Measurements from ENCODE around the gene MKRN1. TPM values are rescaled to one million over a fixed set of nuclear protein-coding genes. Genes with fewer than 3 reads are reported as not detected.
"Not testable (repeated sequence)": the region's sequence is repeated elsewhere in the genome, so short reads cannot be mapped to it uniquely, and the experiment has no call there.

The MKRN1 gene
- total RNA-seq, 1 donor from 2014 or later: 95.7 TPM

DNA sequence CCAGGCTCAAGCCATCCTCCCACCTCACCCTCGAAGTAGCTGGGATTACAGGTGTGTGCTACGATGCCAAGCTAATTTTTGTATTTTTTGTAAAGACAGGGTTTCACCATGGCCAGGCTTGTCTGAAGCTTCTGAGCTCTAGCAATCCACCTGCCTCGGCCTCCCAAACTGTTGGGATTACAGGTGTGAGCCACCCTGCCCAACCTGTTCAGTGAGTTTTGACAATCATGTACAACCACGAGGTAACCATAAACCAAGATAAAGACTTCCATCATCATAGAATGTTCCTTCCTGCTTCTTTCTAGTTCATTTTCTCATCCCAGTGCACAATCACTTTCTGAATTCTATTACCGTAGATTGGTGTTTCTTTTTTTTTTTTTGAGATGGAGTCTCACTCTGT is 30.5 kb upstream of the MKRN1 start:
- Mint-ChIP-seq H3K36me3 (ENCODE audit: low read depth, unreplicated experiment) (no peaks in the 10 kb centered on the region), H3K27ac (ENCODE audit: unreplicated experiment) (no peak overlapping the region), H3K4me1 (ENCODE audit: low read depth, unreplicated experiment) (peaks cover 9% of the 10 kb centered on the region), H3K4me3 (ENCODE audit: unreplicated experiment) (no peak overlapping the region), H3K27me3 (ENCODE audit: low read depth, unreplicated experiment) (no peaks in the 10 kb centered on the region), H3K9me3 (ENCODE audit: unreplicated experiment) (peaks cover 2% of the 10 kb centered on the region)
- TF ChIP-seq EZH2 (IDR thresholded peaks at IDR 0.05; ENCODE audit: insufficient read depth, low read length): no peak
- TF ChIP-seq, protein P1, sequence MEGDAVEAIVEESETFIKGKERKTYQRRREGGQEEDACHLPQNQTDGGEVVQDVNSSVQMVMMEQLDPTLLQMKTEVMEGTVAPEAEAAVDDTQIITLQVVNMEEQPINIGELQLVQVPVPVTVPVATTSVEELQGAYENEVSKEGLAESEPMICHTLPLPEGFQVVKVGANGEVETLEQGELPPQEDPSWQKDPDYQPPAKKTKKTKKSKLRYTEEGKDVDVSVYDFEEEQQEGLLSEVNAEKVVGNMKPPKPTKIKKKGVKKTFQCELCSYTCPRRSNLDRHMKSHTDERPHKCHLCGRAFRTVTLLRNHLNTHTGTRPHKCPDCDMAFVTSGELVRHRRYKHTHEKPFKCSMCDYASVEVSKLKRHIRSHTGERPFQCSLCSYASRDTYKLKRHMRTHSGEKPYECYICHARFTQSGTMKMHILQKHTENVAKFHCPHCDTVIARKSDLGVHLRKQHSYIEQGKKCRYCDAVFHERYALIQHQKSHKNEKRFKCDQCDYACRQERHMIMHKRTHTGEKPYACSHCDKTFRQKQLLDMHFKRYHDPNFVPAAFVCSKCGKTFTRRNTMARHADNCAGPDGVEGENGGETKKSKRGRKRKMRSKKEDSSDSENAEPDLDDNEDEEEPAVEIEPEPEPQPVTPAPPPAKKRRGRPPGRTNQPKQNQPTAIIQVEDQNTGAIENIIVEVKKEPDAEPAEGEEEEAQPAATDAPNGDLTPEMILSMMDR (IDR thresholded peaks at IDR 0.05; ENCODE audit: insufficient read depth, low read depth, low read length): no peak
- no peak overlapping the region for H3K4me2 ChIP-seq (ENCODE audit: low read length)
- no peaks in the 10 kb centered on the region for H3K79me2 ChIP-seq (ENCODE audit: insufficient read depth, low read length)
- no peaks in the 10 kb centered on the region for H3K27me3 ChIP-seq (ENCODE audit: insufficient read depth, low read length)
- H3K9ac ChIP-seq (ENCODE audit: low read length): no peak overlapping the region
- H4K20me1 ChIP-seq (ENCODE audit: insufficient read depth, low read length): no peaks in the 10 kb centered on the region
- no peak overlapping the region for H2AFZ ChIP-seq (ENCODE audit: low read depth, low read length)
- H3K4me3 ChIP-seq (ENCODE audit: insufficient read depth, low read depth, low read length): no peak overlapping the region
- no peaks in the 10 kb centered on the region for H3K9me3 ChIP-seq (ENCODE audit: insufficient read depth, low read depth, low read length)
- FAIRE-seq (no peak), DNase-seq (ENCODE audit: low read depth) (no peak)
- no peak overlapping the region for H3K27ac ChIP-seq (ENCODE audit: low read depth, low read length)
- H3K4me1 ChIP-seq (ENCODE audit: insufficient read depth, low read length): peaks cover 8% of the 10 kb centered on the region
- no peaks in the 10 kb centered on the region for H3K36me3 ChIP-seq (ENCODE audit: insufficient read depth, low read length)

DNA sequence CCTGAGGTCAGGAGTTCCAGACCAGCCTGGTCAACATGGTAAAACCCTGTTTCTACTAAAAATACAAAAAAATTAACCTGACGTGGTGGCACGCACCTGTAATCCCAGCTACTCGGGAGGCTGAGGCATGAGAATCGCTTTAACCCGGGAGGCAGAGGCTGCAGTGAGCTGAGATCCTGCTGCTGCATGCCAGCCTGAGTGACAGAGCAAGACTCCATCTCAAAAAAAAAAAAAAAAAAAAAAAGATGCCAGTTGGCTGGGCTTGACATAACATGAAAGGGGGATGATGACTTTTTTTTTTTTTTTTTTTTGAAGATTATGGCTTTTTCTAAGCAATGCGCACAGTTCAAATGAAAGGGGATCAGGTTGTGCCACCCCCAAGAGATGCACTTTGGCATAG is 28.3 kb upstream of the MKRN1 start:
- H3K36me3 Mint-ChIP-seq (ENCODE audit: low read depth, unreplicated experiment); H3K4me3 ChIP-seq (ENCODE audit: insufficient read depth, low read depth, low read length); H3K4me1 Mint-ChIP-seq (ENCODE audit: low read depth, unreplicated experiment); H3K4me1 ChIP-seq (ENCODE audit: insufficient read depth, low read length); H3K9me3 ChIP-seq (ENCODE audit: insufficient read depth, low read depth, low read length); H3K4me3 Mint-ChIP-seq (ENCODE audit: unreplicated experiment); H2AFZ ChIP-seq (ENCODE audit: low read depth, low read length); H3K9me3 Mint-ChIP-seq (ENCODE audit: unreplicated experiment); H3K27ac Mint-ChIP-seq (ENCODE audit: unreplicated experiment); H3K4me2 ChIP-seq (ENCODE audit: low read length); H3K9ac ChIP-seq (ENCODE audit: low read length); H3K27me3 Mint-ChIP-seq (ENCODE audit: low read depth, unreplicated experiment); DNase-seq (ENCODE audit: low read depth); FAIRE-seq; H3K27me3 ChIP-seq (ENCODE audit: insufficient read depth, low read length); H3K27ac ChIP-seq (ENCODE audit: low read depth, low read length); H3K79me2 ChIP-seq (ENCODE audit: insufficient read depth, low read length); H3K36me3 ChIP-seq (ENCODE audit: insufficient read depth, low read length); H4K20me1 ChIP-seq (ENCODE audit: insufficient read depth, low read length): not testable (repeated sequence)

DNA sequence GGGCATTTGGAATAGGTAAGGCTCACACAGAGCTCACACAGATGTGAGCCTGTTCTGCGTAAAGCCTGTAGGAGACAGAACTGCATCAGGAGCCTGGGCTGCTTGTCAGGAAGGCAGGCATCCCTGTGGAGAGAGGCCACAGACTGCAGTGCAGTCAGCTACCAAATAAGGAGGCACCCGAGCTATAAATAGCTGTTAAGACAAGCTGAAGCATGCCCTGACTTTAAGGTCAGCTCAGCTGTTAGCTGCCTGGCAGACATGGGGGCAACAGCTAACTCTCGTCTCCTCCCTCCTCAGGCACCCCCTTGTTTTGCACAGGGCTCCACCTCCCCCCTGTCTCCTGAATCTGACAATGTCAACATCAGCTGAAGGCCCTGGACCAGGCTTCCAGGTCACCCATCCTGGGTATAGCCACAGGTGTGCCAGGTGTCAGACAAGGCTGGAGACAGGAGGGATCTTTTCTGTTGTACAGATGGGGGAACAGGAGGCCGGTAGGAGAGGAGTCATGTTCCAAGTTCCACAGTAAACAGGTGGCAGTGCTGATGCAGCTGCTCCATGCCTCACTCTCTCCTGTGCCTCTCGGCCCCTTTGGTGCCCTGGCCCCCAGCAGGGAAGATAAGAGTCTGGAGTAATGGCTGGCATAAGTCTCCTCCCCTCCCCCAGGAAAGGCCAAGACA is 27.6 kb upstream of the MKRN1 start:
- H4K20me1 ChIP-seq (ENCODE audit: insufficient read depth, low read length): no peaks in the 10 kb centered on the region
- H3K36me3 ChIP-seq (ENCODE audit: insufficient read depth, low read length): no peaks in the 10 kb centered on the region
- Mint-ChIP-seq H3K4me3 (ENCODE audit: unreplicated experiment) (no peak overlapping the region), H3K27ac (ENCODE audit: unreplicated experiment) (peak overlapping the region; percentile 85), H3K9me3 (ENCODE audit: unreplicated experiment) (peaks cover under 1% of the 10 kb centered on the region), H3K4me1 (ENCODE audit: low read depth, unreplicated experiment) (peaks cover 6% of the 10 kb centered on the region), H3K36me3 (ENCODE audit: low read depth, unreplicated experiment) (no peaks in the 10 kb centered on the region), H3K27me3 (ENCODE audit: low read depth, unreplicated experiment) (no peaks in the 10 kb centered on the region)
- FAIRE-seq (no peak), DNase-seq (ENCODE audit: low read depth) (peak; percentile 42)
- H3K4me1 ChIP-seq (ENCODE audit: insufficient read depth, low read length): peaks cover 8% of the 10 kb centered on the region
- no peak overlapping the region for H3K9ac ChIP-seq (ENCODE audit: low read length)
- H3K9me3 ChIP-seq (ENCODE audit: insufficient read depth, low read depth, low read length): no peaks in the 10 kb centered on the region
- H3K4me2 ChIP-seq (ENCODE audit: low read length): peak overlapping the region; percentile 64
- H3K79me2 ChIP-seq (ENCODE audit: insufficient read depth, low read length): no peaks in the 10 kb centered on the region
- no peak overlapping the region for H3K27ac ChIP-seq (ENCODE audit: low read depth, low read length)
- no peaks in the 10 kb centered on the region for H3K27me3 ChIP-seq (ENCODE audit: insufficient read depth, low read length)
- no peak overlapping the region for H3K4me3 ChIP-seq (ENCODE audit: insufficient read depth, low read depth, low read length)
- H2AFZ ChIP-seq (ENCODE audit: low read depth, low read length): peak overlapping the region; percentile 56
- TF ChIP-seq, protein P1 (IDR thresholded peaks at IDR 0.05; ENCODE audit: insufficient read depth, low read depth, low read length): no peak
- no peak for TF ChIP-seq EZH2 (IDR thresholded peaks at IDR 0.05; ENCODE audit: insufficient read depth, low read length)

Data from astrocyte (in vitro differentiated cells and primary cell).